HCT116 (cell line): ENCODE results near the gene DNPEP. TPM values are rescaled to one million over a fixed set of nuclear protein-coding genes. Genes with fewer than 3 reads are reported as not detected.

Experiments used
- ATAC-seq: fragments of 200-7000 bp; cut with Tn5 transposase; 2 replicates; pipeline ENCODE4 v1.9.1; 2020; ENCODE audit warnings: mild to moderate bottlenecking, moderate library complexity
- BruUV-seq: library from RNA; stranded (reverse); fragments of 400-500 nt; replicated peaks from 2 replicates; lab custom pipeline; 2021; lab: Mats Ljungman, UMichigan
- CTCF ChIA-PET: fragments of 300-600 bp; sonication (Branson Sonifier 250); formaldehyde crosslinking; loops from one replicate; lab custom pipeline; 2021; ENCODE audit warnings: antibody characterized with exemption; lab: Charles Lee
- POLR2A ChIA-PET: fragments of 300-600, 350-600 bp; sonication (Branson Sonifier 250); formaldehyde crosslinking; loops from one replicate; lab custom pipeline; 2021; ENCODE audit warnings: antibody characterized with exemption; lab: Charles Lee
- RAD21 ChIA-PET, 2 experiments: fragments of 300-600 bp; sonication (Branson Sonifier 250); formaldehyde crosslinking; loops; one replicate each; lab custom pipeline; 2023; ENCODE audit warnings: low total read pairs in 2 of 2; ENCODE audit not compliant: uncharacterized antibody in 2 of 2, unreplicated experiment in 2 of 2, low non-redundant PET in 1 of 2; lab: Charles Lee
- DNase-seq: peaks from one replicate; pipeline ENCODE4 v3.0.0-alpha.2; 2010; ENCODE audit warnings: low read depth, low spot score
- H2AFZ ChIP-seq: fragments of 200-600 bp; shearing (Covaris generic), sonication (generic); 2 replicates; pipeline ENCODE4 v1.6.1; 2017; ENCODE audit warnings: low read depth, mixed run types, mixed read lengths, antibody characterized with exemption, low read length; ENCODE audit not compliant: poor library complexity, severe bottlenecking
- H3K27ac ChIP-seq: 2 replicates; pipeline ENCODE4 v1.5.1; 2012; ENCODE audit warnings: low read depth, low read length
- H3K27me3 ChIP-seq: fragments of 200-600 bp; sonication (generic); 2 replicates; pipeline ENCODE4 v1.6.1; 2016; ENCODE audit warnings: mixed run types, low read length, mixed read lengths; ENCODE audit not compliant: insufficient read depth
- H3K36me3 ChIP-seq, 2 experiments: fragments of 200-500 bp in 1 of 2; fragments of 200-600 bp in 1 of 2; sonication (Bioruptor generic) in 1 of 2; sonication (generic) in 1 of 2; 2 replicates each; pipeline versions ENCODE4 v1.5.1 to v1.6.1; 2014 to 2016; ENCODE audit warnings: low read length in 2 of 2, inconsistent platforms in 1 of 2, mixed read lengths in 1 of 2, mixed run types in 1 of 2; ENCODE audit not compliant: insufficient read depth in 2 of 2, control insufficient read depth in 1 of 2
- H3K4me1 ChIP-seq, 2 experiments: fragments of 200-600 bp in 1 of 2; sonication (generic) in 1 of 2; 2 replicates each; pipeline versions ENCODE4 v1.5.1 to v1.6.1; 2012 to 2017; ENCODE audit warnings: low read length in 2 of 2, inconsistent platforms in 1 of 2, mild to moderate bottlenecking in 1 of 2, mixed read lengths in 1 of 2, mixed run types in 1 of 2, moderate library complexity in 1 of 2; ENCODE audit not compliant: insufficient read depth in 2 of 2, control insufficient read depth in 1 of 2
- H3K4me2 ChIP-seq: fragments of 200-600 bp; sonication (generic); 2 replicates; pipeline ENCODE4 v1.6.1; 2017; ENCODE audit warnings: mixed run types, low read length, mixed read lengths
- H3K4me3 ChIP-seq, 2 experiments: fragments of 200-600 bp in 1 of 2; sonication (generic) in 1 of 2; replicated peaks in 1 of 2; 2 replicates each; pipeline ENCODE4 v1.5.1; 2011 to 2016; ENCODE audit warnings: low read length in 2 of 2, control low read depth in 1 of 2, low read depth in 1 of 2, mild to moderate bottlenecking in 1 of 2, mixed read lengths in 1 of 2, mixed run types in 1 of 2
- H3K79me2 ChIP-seq: fragments of 200-600 bp; sonication (generic); 2 replicates; pipeline ENCODE4 v1.6.1; 2017; ENCODE audit warnings: mild to moderate bottlenecking, mixed run types, low read length, moderate library complexity, mixed read lengths; ENCODE audit not compliant: insufficient read depth
- H3K9ac ChIP-seq: fragments of 200-600 bp; sonication (generic); 2 replicates; pipeline ENCODE4 v1.6.1; 2016; ENCODE audit warnings: low read length, mixed read lengths
- H3K9me2 ChIP-seq: fragments of 200-600 bp; sonication (generic), shearing (Covaris generic); 2 replicates; pipeline ENCODE4 v1.6.1; 2017; ENCODE audit warnings: mixed run types, mild to moderate bottlenecking, moderate library complexity; ENCODE audit not compliant: insufficient read depth
- H3K9me3 ChIP-seq, 2 experiments: fragments of 200-500 bp in 1 of 2; fragments of 200-600 bp in 1 of 2; sonication (Bioruptor generic) in 1 of 2; sonication (generic) in 1 of 2; 2 replicates each; pipeline ENCODE4 v1.6.1; 2014 to 2017; ENCODE audit warnings: low read length in 2 of 2, mixed read lengths in 2 of 2, inconsistent platforms in 1 of 2, low read depth in 1 of 2, mild to moderate bottlenecking in 1 of 2, mixed run types in 1 of 2, moderate library complexity in 1 of 2; ENCODE audit not compliant: control insufficient read depth in 1 of 2, insufficient read depth in 1 of 2
- H4K20me1 ChIP-seq: fragments of 200-600 bp; sonication (generic), shearing (Covaris generic); 2 replicates; pipeline ENCODE4 v1.6.1; 2017; ENCODE audit warnings: mixed run types, mild to moderate bottlenecking, moderate library complexity; ENCODE audit not compliant: insufficient read depth
- ATF3 ChIP-seq: IDR thresholded peaks from 2 replicates; pipeline ENCODE4 v1.6.1; 2012
- CBX3 ChIP-seq: IDR thresholded peaks from 2 replicates; pipeline ENCODE4 v1.6.1; 2012; ENCODE audit warnings: low read depth
- CEBPB ChIP-seq: IDR thresholded peaks from 2 replicates; pipeline ENCODE4 v1.6.1; 2012; ENCODE audit warnings: low read depth
- CTCF ChIP-seq, 3 experiments: fragments of 200-600 bp in 1 of 3; sonication (generic) in 1 of 3; IDR thresholded peaks in 2 of 3; conservative IDR thresholded peaks in 1 of 3; 2 replicates each; pipeline ENCODE4 v1.5.1; 2012 to 2017; ENCODE audit warnings: low read depth in 2 of 3, low read length in 2 of 3, antibody characterized with exemption in 1 of 3, borderline replicate concordance in 1 of 3, control low read depth in 1 of 3, mild to moderate bottlenecking in 1 of 3, mixed read lengths in 1 of 3, mixed run types in 1 of 3, moderate library complexity in 1 of 3; ENCODE audit not compliant: insufficient read depth in 1 of 3
- EZH2phosphoT487 ChIP-seq: fragments of 200-600 bp; IDR thresholded peaks from 2 replicates; pipeline ENCODE4 v1.6.1; 2018; ENCODE audit warnings: antibody characterized with exemption, borderline replicate concordance
- FOSL1 ChIP-seq: IDR thresholded peaks from 2 replicates; pipeline ENCODE4 v1.6.1; 2012; ENCODE audit warnings: low read depth
- JUND ChIP-seq: IDR thresholded peaks from 2 replicates; pipeline ENCODE4 v1.6.1; 2012
- POLR2AphosphoS5 ChIP-seq: IDR thresholded peaks from 2 replicates; pipeline ENCODE4 v1.6.1; 2011; ENCODE audit warnings: mild to moderate bottlenecking, low read depth, low read length, moderate library complexity
- SIN3A ChIP-seq: IDR thresholded peaks from 2 replicates; pipeline ENCODE4 v1.6.1; 2012; ENCODE audit warnings: low read depth
- SRF ChIP-seq: IDR thresholded peaks from 2 replicates; pipeline ENCODE4 v1.6.1; 2012; ENCODE audit warnings: low read depth
- TCF7L2 ChIP-seq: IDR thresholded peaks from 2 replicates; pipeline ENCODE4 v1.7.0; 2011; ENCODE audit warnings: borderline replicate concordance, inconsistent platforms; ENCODE audit not compliant: insufficient read depth, insufficient read length; ENCODE audit errors: extremely low read depth
- YY1 ChIP-seq: IDR thresholded peaks from 2 replicates; pipeline ENCODE4 v1.6.1; 2011; ENCODE audit warnings: low read length, low read depth, moderate library complexity, mild to moderate bottlenecking; ENCODE audit not compliant: insufficient replicate concordance; ENCODE audit errors: extremely low read depth
- intact Hi-C: fragments of 100-400 bp; cut with micrococcal nuclease; formaldehyde crosslinking; loops from 2 replicates; pipeline ENCODE4 v1.10.0; 2022
- total RNA-seq: library from RNA; stranded (reverse); gene quantifications from one replicate; pipeline ENCODE4 v1.2.1, GENCODE V29; 2021; ENCODE audit not compliant: unreplicated experiment
- TF ChIP-seq, protein P1 (sequence below): IDR thresholded peaks from 2 replicates; pipeline ENCODE4 v1.6.1; 2011; ENCODE audit warnings: mild to moderate bottlenecking, low read length, moderate library complexity; ENCODE audit not compliant: insufficient replicate concordance; ENCODE audit errors: extremely low read depth

DNPEP gene
- total RNA-seq, 1 experiment from 2014 or later: 80.1 TPM

GRCh38 chr2:219426534-219427136, 38.9 kb upstream of the DNPEP start:
- Histone ChIP-seq H3K9me2 (no peaks in the 10 kb centered on the region), H3K9ac (no peak overlapping the region), H3K36me3 (no peaks in the 10 kb centered on the region), H4K20me1 (no peaks in the 10 kb centered on the region), H3K4me3 (no peak overlapping the region)
- POLR2A ChIA-PET: no interaction called here
- TF ChIP-seq SIN3A (no peak), CEBPB (no peak), SRF (no peak), CTCF (IDR thresholded peaks at IDR 0.05 in 2 of 3, conservative IDR thresholded peaks at IDR 0.05 in 1 of 3; ENCODE audit: borderline replicate concordance in 1 of 3, insufficient read depth in 1 of 3, low read depth in 2 of 3, low read length in 2 of 3) (no peak), ATF3 (no peak), EZH2phosphoT487 (no peak), CBX3 (no peak), FOSL1 (no peak), TCF7L2 (no peak), JUND (no peak), POLR2AphosphoS5 (no peak), YY1 (no peak)
- TF ChIP-seq, protein P1, sequence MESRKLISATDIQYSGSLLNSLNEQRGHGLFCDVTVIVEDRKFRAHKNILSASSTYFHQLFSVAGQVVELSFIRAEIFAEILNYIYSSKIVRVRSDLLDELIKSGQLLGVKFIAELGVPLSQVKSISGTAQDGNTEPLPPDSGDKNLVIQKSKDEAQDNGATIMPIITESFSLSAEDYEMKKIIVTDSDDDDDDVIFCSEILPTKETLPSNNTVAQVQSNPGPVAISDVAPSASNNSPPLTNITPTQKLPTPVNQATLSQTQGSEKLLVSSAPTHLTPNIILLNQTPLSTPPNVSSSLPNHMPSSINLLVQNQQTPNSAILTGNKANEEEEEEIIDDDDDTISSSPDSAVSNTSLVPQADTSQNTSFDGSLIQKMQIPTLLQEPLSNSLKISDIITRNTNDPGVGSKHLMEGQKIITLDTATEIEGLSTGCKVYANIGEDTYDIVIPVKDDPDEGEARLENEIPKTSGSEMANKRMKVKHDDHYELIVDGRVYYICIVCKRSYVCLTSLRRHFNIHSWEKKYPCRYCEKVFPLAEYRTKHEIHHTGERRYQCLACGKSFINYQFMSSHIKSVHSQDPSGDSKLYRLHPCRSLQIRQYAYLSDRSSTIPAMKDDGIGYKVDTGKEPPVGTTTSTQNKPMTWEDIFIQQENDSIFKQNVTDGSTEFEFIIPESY: no peak
- TF ChIP-seq, all 23 proteins: peak for 0
- ATAC-seq (no peak), DNase-seq (no peak)
- Histone ChIP-seq H3K4me2 (no peak overlapping the region), H3K4me1 (peaks cover 0 to 21% of the 10 kb centered on the region in 2 experiments; a peak in 3 of 4 replicates), H3K27me3 (no peaks in the 10 kb centered on the region), H3K27ac (no peak overlapping the region), H3K79me2 (no peaks in the 10 kb centered on the region), H3K9me3 (no peaks in the 10 kb centered on the region), H2AFZ (no peak overlapping the region)
- ChIA-PET RAD21 (no interaction called here), CTCF (no interaction called here)
- no TSS peak for BruUV-seq
- intact Hi-C loops: no loop called here
